WTC11 (cell line): ENCODE measurements around the gene STX18. TPM values are rescaled to one million over a fixed set of nuclear protein-coding genes. Genes with fewer than 3 reads are reported as not detected.
A peak's percentile ranks its signal among the peaks of the same experiment; 100 is the strongest.

Experiments used
- ATAC-seq: fragments of 200-7000 bp; cut with Tn5 transposase; 2 replicates; pipeline ENCODE4 v1.10.0; 2021; ENCODE audit warnings: mild to moderate bottlenecking, moderate library complexity
- CTCF ChIA-PET: fragments of 300-600 bp; sonication (Branson Sonifier 250); formaldehyde crosslinking; loops from one replicate; lab custom pipeline; 2021; ENCODE audit warnings: antibody characterized with exemption; lab: Charles Lee
- POLR2A ChIA-PET: fragments of 350-600 bp; sonication (Branson Sonifier 250); formaldehyde crosslinking; loops from one replicate; lab custom pipeline; 2021; ENCODE audit warnings: antibody characterized with exemption; lab: Charles Lee
- DNase-seq: peaks from one replicate; pipeline ENCODE4 v3.0.0; 2021; ENCODE audit warnings: low spot score
- H3K27ac Mint-ChIP-seq: 2 replicates; pipeline ENCODE4 v1.8.0; 2021; ENCODE audit warnings: mixed read lengths
- H3K27me3 Mint-ChIP-seq: 2 replicates; pipeline ENCODE4 v1.8.0; 2021; ENCODE audit warnings: low read depth, mild to moderate bottlenecking, moderate library complexity, mixed read lengths
- H3K36me3 Mint-ChIP-seq: 2 replicates; pipeline ENCODE4 v1.8.0; 2021; ENCODE audit warnings: mixed read lengths
- H3K4me1 Mint-ChIP-seq: 2 replicates; pipeline ENCODE4 v1.8.0; 2022; ENCODE audit warnings: mixed read lengths
- H3K4me3 Mint-ChIP-seq: 2 replicates; pipeline ENCODE4 v1.8.0; 2021; ENCODE audit warnings: mild to moderate bottlenecking, moderate library complexity, mixed read lengths
- H3K9me3 Mint-ChIP-seq: 2 replicates; pipeline ENCODE4 v1.8.0; 2021; ENCODE audit warnings: mixed read lengths
- CREB1 ChIP-seq: sonication (generic); formaldehyde crosslinking; IDR thresholded peaks from 2 replicates; pipeline ENCODE4 v1.8.0; 2023; ENCODE audit warnings: mild to moderate bottlenecking, missing genetic modification reagents
- ELF4 ChIP-seq: sonication (generic); formaldehyde crosslinking; IDR thresholded peaks from 2 replicates; pipeline ENCODE4 v1.8.1; 2022; ENCODE audit warnings: low read depth, mild to moderate bottlenecking, moderate library complexity, missing genetic modification reagents
- ESRRA ChIP-seq: sonication (generic); formaldehyde crosslinking; IDR thresholded peaks from 2 replicates; pipeline ENCODE4 v1.8.1; 2022; ENCODE audit warnings: mild to moderate bottlenecking, missing genetic modification reagents, borderline replicate concordance
- ETV6 ChIP-seq: sonication (generic); formaldehyde crosslinking; IDR thresholded peaks from 2 replicates; pipeline ENCODE4 v1.8.1; 2022; ENCODE audit warnings: mild to moderate bottlenecking, missing genetic modification reagents
- FOXJ3 ChIP-seq: sonication (generic); formaldehyde crosslinking; IDR thresholded peaks from 2 replicates; pipeline ENCODE4 v1.9.0; 2021; ENCODE audit warnings: missing genetic modification reagents, mild to moderate bottlenecking, borderline replicate concordance
- FOXP1 ChIP-seq: sonication (generic); formaldehyde crosslinking; IDR thresholded peaks from 2 replicates; pipeline ENCODE4 v1.8.0; 2022; ENCODE audit warnings: missing genetic modification reagents, mild to moderate bottlenecking, moderate library complexity, borderline replicate concordance
- GABPB1 ChIP-seq: sonication (generic); formaldehyde crosslinking; IDR thresholded peaks from 2 replicates; pipeline ENCODE4 v1.8.1; 2023; ENCODE audit warnings: mild to moderate bottlenecking, missing genetic modification reagents
- JUN ChIP-seq: sonication (generic); formaldehyde crosslinking; IDR thresholded peaks from 2 replicates; pipeline ENCODE4 v1.8.0; 2023; ENCODE audit warnings: mild to moderate bottlenecking, missing genetic modification reagents
- MXD4 ChIP-seq: fragments of 250-450 bp; sonication (Bioruptor Pico); IDR thresholded peaks from 2 replicates; pipeline ENCODE4 v1.8.0; 2021; ENCODE audit warnings: mild to moderate bottlenecking, moderate library complexity, borderline replicate concordance
- MYBL2 ChIP-seq: sonication (generic); formaldehyde crosslinking; IDR thresholded peaks from 2 replicates; pipeline ENCODE4 v1.8.1; 2023; ENCODE audit warnings: mild to moderate bottlenecking, moderate library complexity, missing genetic modification reagents
- NFYB ChIP-seq: sonication (generic); formaldehyde crosslinking; conservative IDR thresholded peaks from 2 replicates; pipeline ENCODE4 v1.8.0; 2022; ENCODE audit warnings: low read depth, missing genetic modification reagents
- NR2C2 ChIP-seq: sonication (generic); formaldehyde crosslinking; IDR thresholded peaks from 2 replicates; pipeline ENCODE4 v1.8.0; 2022; ENCODE audit warnings: mild to moderate bottlenecking, missing genetic modification reagents
- NR3C1 ChIP-seq: sonication (generic); formaldehyde crosslinking; conservative IDR thresholded peaks from 2 replicates; pipeline ENCODE4 v1.8.1; 2023; ENCODE audit warnings: low read depth, mild to moderate bottlenecking, missing genetic modification reagents
- PREB ChIP-seq: sonication (generic); formaldehyde crosslinking; IDR thresholded peaks from 2 replicates; pipeline ENCODE4 v1.8.1; 2022; ENCODE audit warnings: mild to moderate bottlenecking, missing genetic modification reagents, moderate library complexity, borderline replicate concordance
- SMAD3 ChIP-seq: sonication (generic); formaldehyde crosslinking; IDR thresholded peaks from 2 replicates; pipeline ENCODE4 v1.8.0; 2022; ENCODE audit warnings: missing genetic modification reagents, mild to moderate bottlenecking, borderline replicate concordance
- TCF7 ChIP-seq: sonication (generic); formaldehyde crosslinking; IDR thresholded peaks from 2 replicates; pipeline ENCODE4 v1.8.0; 2022; ENCODE audit warnings: mild to moderate bottlenecking, low read depth, missing genetic modification reagents, moderate library complexity
- TEAD4 ChIP-seq: sonication (generic); formaldehyde crosslinking; IDR thresholded peaks from 2 replicates; pipeline ENCODE4 v1.8.0; 2022; ENCODE audit warnings: mild to moderate bottlenecking, missing genetic modification reagents
- ZBTB21 ChIP-seq: sonication (generic); formaldehyde crosslinking; IDR thresholded peaks from 2 replicates; pipeline ENCODE4 v1.8.1; 2023; ENCODE audit warnings: mild to moderate bottlenecking, missing genetic modification reagents, borderline replicate concordance
- ZNF219 ChIP-seq: sonication (generic); formaldehyde crosslinking; IDR thresholded peaks from 2 replicates; pipeline ENCODE4 v1.8.0; 2023; ENCODE audit warnings: missing genetic modification reagents, mild to moderate bottlenecking, borderline replicate concordance
- ZNF281 ChIP-seq: sonication (generic); formaldehyde crosslinking; IDR thresholded peaks from 2 replicates; pipeline ENCODE4 v1.8.0; 2023; ENCODE audit warnings: mild to moderate bottlenecking, missing genetic modification reagents
- total RNA-seq: library from RNA; stranded (reverse); gene quantifications from 3 replicates; pipeline ENCODE4 v1.2.3, GENCODE V29; 2021
- TF ChIP-seq, protein P1 (sequence below): fragments of 250-450 bp; sonication (Bioruptor Pico); IDR thresholded peaks from 2 replicates; pipeline ENCODE4 v1.9.0; 2021; ENCODE audit warnings: mild to moderate bottlenecking, borderline replicate concordance
- TF ChIP-seq, protein P2 (sequence below): sonication (generic); formaldehyde crosslinking; IDR thresholded peaks from 2 replicates; pipeline ENCODE4 v1.8.1; 2022; ENCODE audit warnings: mild to moderate bottlenecking, moderate library complexity, missing genetic modification reagents
- TF ChIP-seq, protein P3 (sequence below): sonication (generic); formaldehyde crosslinking; IDR thresholded peaks from 2 replicates; pipeline ENCODE4 v1.8.1; 2022; ENCODE audit warnings: low read depth, mild to moderate bottlenecking, moderate library complexity, missing genetic modification reagents, borderline replicate concordance

The STX18 gene
- total RNA-seq, 1 experiment from 2014 or later: 16.9 TPM

DNA sequence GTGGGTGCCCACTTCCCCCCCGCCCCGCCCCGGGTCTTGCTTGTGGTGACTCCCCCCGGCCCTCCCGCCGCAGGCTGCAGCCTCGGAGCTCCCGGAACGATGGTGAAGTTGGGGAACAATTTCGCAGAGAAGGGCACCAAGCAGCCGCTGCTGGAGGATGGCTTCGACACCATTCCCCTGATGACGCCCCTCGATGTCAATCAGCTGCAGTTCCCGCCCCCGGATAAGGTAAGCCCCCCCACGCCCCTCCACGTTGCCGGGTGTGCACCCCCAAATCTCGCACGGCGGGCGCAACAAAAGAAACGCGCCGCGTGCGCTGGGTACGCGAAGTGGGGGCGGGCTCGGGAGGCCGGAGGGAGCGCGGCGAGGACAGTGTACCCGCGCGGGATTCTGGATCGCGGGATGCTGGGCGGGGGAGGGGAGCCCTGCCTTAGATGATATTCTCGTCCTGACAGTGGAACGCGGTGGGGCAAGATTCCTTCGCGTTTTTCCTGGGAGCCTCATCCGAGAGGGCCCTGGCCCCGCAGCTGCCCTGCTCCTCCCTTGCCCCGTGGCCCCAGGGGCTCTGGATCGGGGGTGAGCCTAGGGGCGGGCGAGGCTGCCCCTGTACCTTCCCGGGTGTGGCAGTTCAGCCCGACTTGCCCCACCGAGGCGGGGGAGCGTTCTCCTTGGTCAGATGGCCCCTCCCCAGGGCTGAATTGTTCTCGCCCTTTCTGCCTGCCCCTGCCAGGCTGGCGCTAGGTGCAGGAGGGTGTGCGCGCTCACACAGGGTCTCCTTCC is 154.1 kb downstream of the STX18 start:
- H3K4me3 Mint-ChIP-seq: peak overlapping the region; percentile 68
- no peak for TF ChIP-seq GABPB1 (CRISPR knock-in tag)
- TF ChIP-seq TEAD4 (CRISPR knock-in tag): no peak
- 0 out of 2 replicates have a peak, but pooled peaks have one; percentile 16 for TF ChIP-seq ZNF281 (CRISPR knock-in tag)
- no peak for TF ChIP-seq FOXJ3
- no peak for TF ChIP-seq CREB1
- TF ChIP-seq, all 79 proteins: peak for 1
- CTCF ChIA-PET: interaction anchor here (0.6 to 1.5 kb wide), 9 partner anchors 8 to 1266 kb away, joined by 3 to 5 read pairs (median 4); no protein-coding TSS in a partner anchor
- Mint-ChIP-seq H3K36me3 (peaks cover 3% of the 10 kb centered on the region; the same call in 1 of the 2 replicates), H3K4me1 (peaks cover 12% of the 10 kb centered on the region), H3K27ac (no peak overlapping the region), H3K27me3 (peaks cover 60% of the 10 kb centered on the region), H3K9me3 (no peaks in the 10 kb centered on the region)
- POLR2A ChIA-PET: no interaction called here
- DNase-seq (peak; percentile 32), ATAC-seq (peak; percentile 9)

- Mint-ChIP-seq H3K27ac (no peak within 1 kb of the TSS), H3K4me3 (peak within 1 kb of the TSS; percentile 76), H3K4me1 (peaks cover 21% of the 10 kb centered on the region), H3K9me3 (no peaks in the 10 kb centered on the region), H3K36me3 (peaks cover 3% of the 10 kb centered on the region; the same call in 1 of the 2 replicates), H3K27me3 (peaks cover 60% of the 10 kb centered on the region)
- DNase-seq (peak; percentile 47), ATAC-seq (peak; percentile 11)
- ChIA-PET CTCF (interaction anchor here (0.6 to 1.5 kb wide), 8 partner anchors 8 to 291 kb away, joined by 3 to 5 read pairs (median 4); no protein-coding TSS in a partner anchor), POLR2A (no interaction called here)
- TF ChIP-seq ZBTB21 (CRISPR knock-in tag) (no peak), TCF7 (no peak), NR3C1 (CRISPR knock-in tag) (no peak), ZNF219 (CRISPR knock-in tag) (no peak), ESRRA (CRISPR knock-in tag) (peak; percentile 50; the same call in 1 of the 2 replicates), PREB (CRISPR knock-in tag) (no peak), FOXP1 (CRISPR knock-in tag) (0 out of 2 replicates have a peak, but pooled peaks have one; percentile 37), ELF4 (CRISPR knock-in tag) (no peak), JUN (CRISPR knock-in tag) (no peak), NFYB (no peak), SMAD3 (CRISPR knock-in tag) (no peak), NR2C2 (no peak), ETV6 (CRISPR knock-in tag) (no peak), MXD4 (CRISPR knock-in tag) (no peak), MYBL2 (CRISPR knock-in tag) (peak; percentile 19; the same call in 1 of the 2 replicates)
- TF ChIP-seq, protein P1, sequence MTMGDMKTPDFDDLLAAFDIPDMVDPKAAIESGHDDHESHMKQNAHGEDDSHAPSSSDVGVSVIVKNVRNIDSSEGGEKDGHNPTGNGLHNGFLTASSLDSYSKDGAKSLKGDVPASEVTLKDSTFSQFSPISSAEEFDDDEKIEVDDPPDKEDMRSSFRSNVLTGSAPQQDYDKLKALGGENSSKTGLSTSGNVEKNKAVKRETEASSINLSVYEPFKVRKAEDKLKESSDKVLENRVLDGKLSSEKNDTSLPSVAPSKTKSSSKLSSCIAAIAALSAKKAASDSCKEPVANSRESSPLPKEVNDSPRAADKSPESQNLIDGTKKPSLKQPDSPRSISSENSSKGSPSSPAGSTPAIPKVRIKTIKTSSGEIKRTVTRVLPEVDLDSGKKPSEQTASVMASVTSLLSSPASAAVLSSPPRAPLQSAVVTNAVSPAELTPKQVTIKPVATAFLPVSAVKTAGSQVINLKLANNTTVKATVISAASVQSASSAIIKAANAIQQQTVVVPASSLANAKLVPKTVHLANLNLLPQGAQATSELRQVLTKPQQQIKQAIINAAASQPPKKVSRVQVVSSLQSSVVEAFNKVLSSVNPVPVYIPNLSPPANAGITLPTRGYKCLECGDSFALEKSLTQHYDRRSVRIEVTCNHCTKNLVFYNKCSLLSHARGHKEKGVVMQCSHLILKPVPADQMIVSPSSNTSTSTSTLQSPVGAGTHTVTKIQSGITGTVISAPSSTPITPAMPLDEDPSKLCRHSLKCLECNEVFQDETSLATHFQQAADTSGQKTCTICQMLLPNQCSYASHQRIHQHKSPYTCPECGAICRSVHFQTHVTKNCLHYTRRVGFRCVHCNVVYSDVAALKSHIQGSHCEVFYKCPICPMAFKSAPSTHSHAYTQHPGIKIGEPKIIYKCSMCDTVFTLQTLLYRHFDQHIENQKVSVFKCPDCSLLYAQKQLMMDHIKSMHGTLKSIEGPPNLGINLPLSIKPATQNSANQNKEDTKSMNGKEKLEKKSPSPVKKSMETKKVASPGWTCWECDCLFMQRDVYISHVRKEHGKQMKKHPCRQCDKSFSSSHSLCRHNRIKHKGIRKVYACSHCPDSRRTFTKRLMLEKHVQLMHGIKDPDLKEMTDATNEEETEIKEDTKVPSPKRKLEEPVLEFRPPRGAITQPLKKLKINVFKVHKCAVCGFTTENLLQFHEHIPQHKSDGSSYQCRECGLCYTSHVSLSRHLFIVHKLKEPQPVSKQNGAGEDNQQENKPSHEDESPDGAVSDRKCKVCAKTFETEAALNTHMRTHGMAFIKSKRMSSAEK (CRISPR knock-in tag): no peak
- TF ChIP-seq, protein P2, sequence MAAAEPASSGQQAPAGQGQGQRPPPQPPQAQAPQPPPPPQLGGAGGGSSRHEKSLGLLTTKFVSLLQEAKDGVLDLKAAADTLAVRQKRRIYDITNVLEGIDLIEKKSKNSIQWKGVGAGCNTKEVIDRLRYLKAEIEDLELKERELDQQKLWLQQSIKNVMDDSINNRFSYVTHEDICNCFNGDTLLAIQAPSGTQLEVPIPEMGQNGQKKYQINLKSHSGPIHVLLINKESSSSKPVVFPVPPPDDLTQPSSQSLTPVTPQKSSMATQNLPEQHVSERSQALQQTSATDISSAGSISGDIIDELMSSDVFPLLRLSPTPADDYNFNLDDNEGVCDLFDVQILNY: 0 out of 2 replicates have a peak, but pooled peaks have one; percentile 55
- TF ChIP-seq, protein P3, sequence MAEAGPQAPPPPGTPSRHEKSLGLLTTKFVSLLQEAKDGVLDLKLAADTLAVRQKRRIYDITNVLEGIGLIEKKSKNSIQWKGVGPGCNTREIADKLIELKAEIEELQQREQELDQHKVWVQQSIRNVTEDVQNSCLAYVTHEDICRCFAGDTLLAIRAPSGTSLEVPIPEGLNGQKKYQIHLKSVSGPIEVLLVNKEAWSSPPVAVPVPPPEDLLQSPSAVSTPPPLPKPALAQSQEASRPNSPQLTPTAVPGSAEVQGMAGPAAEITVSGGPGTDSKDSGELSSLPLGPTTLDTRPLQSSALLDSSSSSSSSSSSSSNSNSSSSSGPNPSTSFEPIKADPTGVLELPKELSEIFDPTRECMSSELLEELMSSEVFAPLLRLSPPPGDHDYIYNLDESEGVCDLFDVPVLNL (CRISPR knock-in tag): no peak
Observed at GRCh38 chr4:4386736-4387392, 155.0 kb downstream of the STX18 start, which contains the start of gene NSG1. TSS of gene NSG1 (plus strand) at chr4:4387102. CDS start at chr4:4387630, 528 bp downstream.
